Astrocyte (in vitro differentiated cells and primary cell): ENCODE measurements around the gene COX8A. TPM values are rescaled to one million over a fixed set of nuclear protein-coding genes. Genes with fewer than 3 reads are reported as not detected.

ENCODE experiments used
- DNase-seq: peaks from one replicate; pipeline ENCODE4 v3.0.0-alpha.2; 2010; ENCODE audit warnings: low read depth
- FAIRE-seq: peaks from 2 replicates; lab custom pipeline; 2011; peaks lifted over from hg19 to GRCh38; lab: Jason Lieb, UNC
- H2AFZ ChIP-seq: 2 replicates; pipeline ENCODE4 v1.6.0; 2012; ENCODE audit warnings: low read depth, low read length, inconsistent platforms
- H3K27ac ChIP-seq: 2 replicates; pipeline ENCODE4 v1.5.1; 2011; ENCODE audit warnings: low read depth, low read length, inconsistent platforms
- H3K27me3 ChIP-seq: 2 replicates; pipeline ENCODE4 v1.6.0; 2011; ENCODE audit warnings: low read length, inconsistent platforms; ENCODE audit not compliant: insufficient read depth
- H3K36me3 ChIP-seq: 2 replicates; pipeline ENCODE4 v1.5.1; 2011; ENCODE audit warnings: low read length, inconsistent platforms; ENCODE audit not compliant: insufficient read depth
- H3K4me1 ChIP-seq: 2 replicates; pipeline ENCODE4 v1.5.1; 2011; ENCODE audit warnings: low read length, inconsistent platforms; ENCODE audit not compliant: insufficient read depth
- H3K4me2 ChIP-seq: 2 replicates; pipeline ENCODE4 v1.6.0; 2012; ENCODE audit warnings: low read length, inconsistent platforms
- H3K4me3 ChIP-seq: 2 replicates; pipeline ENCODE4 v1.5.1; 2011; ENCODE audit warnings: low read depth, mild to moderate bottlenecking, low read length, inconsistent platforms; ENCODE audit not compliant: insufficient read depth
- H3K79me2 ChIP-seq: 2 replicates; pipeline ENCODE4 v1.6.0; 2012; ENCODE audit warnings: mild to moderate bottlenecking, low read length, inconsistent platforms; ENCODE audit not compliant: insufficient read depth
- H3K9ac ChIP-seq: 2 replicates; pipeline ENCODE4 v1.6.0; 2012; ENCODE audit warnings: mild to moderate bottlenecking, low read length, inconsistent platforms
- H3K9me3 ChIP-seq: 2 replicates; pipeline ENCODE4 v1.5.1; 2012; ENCODE audit warnings: low read depth, mild to moderate bottlenecking, low read length, inconsistent platforms; ENCODE audit not compliant: insufficient read depth
- H4K20me1 ChIP-seq: 2 replicates; pipeline ENCODE4 v1.6.0; 2012; ENCODE audit warnings: low read length, inconsistent platforms; ENCODE audit not compliant: insufficient read depth
- H3K27ac Mint-ChIP-seq: one replicate; pipeline ENCODE4 v1.8.0; 2021; ENCODE audit warnings: mild to moderate bottlenecking, mixed read lengths; ENCODE audit not compliant: unreplicated experiment
- H3K27me3 Mint-ChIP-seq: one replicate; pipeline ENCODE4 v1.8.0; 2021; ENCODE audit warnings: low read depth, mixed read lengths; ENCODE audit not compliant: unreplicated experiment
- H3K36me3 Mint-ChIP-seq: one replicate; pipeline ENCODE4 v1.8.0; 2021; ENCODE audit warnings: low read depth, mixed read lengths; ENCODE audit not compliant: unreplicated experiment
- H3K4me1 Mint-ChIP-seq: one replicate; pipeline ENCODE4 v1.8.0; 2021; ENCODE audit warnings: low read depth, mixed read lengths; ENCODE audit not compliant: unreplicated experiment
- H3K4me3 Mint-ChIP-seq: one replicate; pipeline ENCODE4 v1.8.0; 2021; ENCODE audit warnings: mild to moderate bottlenecking, moderate library complexity, mixed read lengths; ENCODE audit not compliant: unreplicated experiment
- H3K9me3 Mint-ChIP-seq: one replicate; pipeline ENCODE4 v1.8.0; 2021; ENCODE audit warnings: mild to moderate bottlenecking, mixed read lengths; ENCODE audit not compliant: unreplicated experiment
- EZH2 ChIP-seq: IDR thresholded peaks from 2 replicates; pipeline ENCODE4 v1.6.1; 2012; ENCODE audit warnings: mild to moderate bottlenecking, low read length, inconsistent platforms; ENCODE audit not compliant: insufficient read depth
- total RNA-seq: library from RNA; stranded (reverse); gene quantifications from 2 replicates; pipeline ENCODE4 v1.2.1, GENCODE V29; 2021
- TF ChIP-seq, protein P1 (sequence below): IDR thresholded peaks from 2 replicates; pipeline ENCODE4 v1.5.1; 2011; ENCODE audit warnings: low read depth, mild to moderate bottlenecking, inconsistent platforms, low read length, moderate library complexity; ENCODE audit not compliant: insufficient read depth

COX8A gene
- total RNA-seq, 1 donor from 2014 or later = 274 TPM

DNA sequence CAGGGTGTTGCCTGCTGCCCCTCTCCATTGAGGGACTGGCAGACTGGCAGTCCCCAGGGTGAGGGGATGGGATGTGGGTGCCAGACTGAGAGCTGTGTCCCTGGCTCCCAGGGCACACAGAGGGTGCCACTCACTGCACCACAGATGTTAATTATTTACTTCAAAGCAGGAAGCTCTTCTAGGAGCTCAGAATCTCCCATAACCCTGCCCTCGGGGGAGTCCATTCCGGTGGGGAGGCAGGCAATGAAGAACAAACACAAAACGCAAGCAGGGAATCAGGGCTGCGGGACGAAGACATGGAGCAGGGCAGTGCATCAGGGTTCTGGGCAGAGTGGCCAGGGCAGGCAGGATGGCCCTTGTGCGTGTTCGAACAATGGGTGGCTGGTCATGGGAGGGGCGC is 37.0 kb downstream of the COX8A start:
- H3K4me3 Mint-ChIP-seq = no peak overlapping the region
- H3K4me3 ChIP-seq = no peak overlapping the region
- H3K4me1 Mint-ChIP-seq = peaks cover 5% of the 10 kb centered on the region
- no peak overlapping the region for H3K27ac Mint-ChIP-seq
- H3K27me3 Mint-ChIP-seq = peaks cover 49% of the 10 kb centered on the region
- peaks cover 10% of the 10 kb centered on the region for H4K20me1 ChIP-seq
- DNase-seq (no peak), FAIRE-seq (no peak)
- H3K36me3 ChIP-seq = no peaks in the 10 kb centered on the region
- no peak overlapping the region for H2AFZ ChIP-seq
- no peaks in the 10 kb centered on the region for H3K79me2 ChIP-seq
- no peak overlapping the region for H3K4me2 ChIP-seq
- peaks cover 5% of the 10 kb centered on the region for H3K27me3 ChIP-seq
- H3K9me3 Mint-ChIP-seq = no peaks in the 10 kb centered on the region
- no peak overlapping the region for H3K9ac ChIP-seq
- peaks cover 13% of the 10 kb centered on the region for H3K4me1 ChIP-seq
- TF ChIP-seq EZH2 = no peak
- TF ChIP-seq, protein P1, sequence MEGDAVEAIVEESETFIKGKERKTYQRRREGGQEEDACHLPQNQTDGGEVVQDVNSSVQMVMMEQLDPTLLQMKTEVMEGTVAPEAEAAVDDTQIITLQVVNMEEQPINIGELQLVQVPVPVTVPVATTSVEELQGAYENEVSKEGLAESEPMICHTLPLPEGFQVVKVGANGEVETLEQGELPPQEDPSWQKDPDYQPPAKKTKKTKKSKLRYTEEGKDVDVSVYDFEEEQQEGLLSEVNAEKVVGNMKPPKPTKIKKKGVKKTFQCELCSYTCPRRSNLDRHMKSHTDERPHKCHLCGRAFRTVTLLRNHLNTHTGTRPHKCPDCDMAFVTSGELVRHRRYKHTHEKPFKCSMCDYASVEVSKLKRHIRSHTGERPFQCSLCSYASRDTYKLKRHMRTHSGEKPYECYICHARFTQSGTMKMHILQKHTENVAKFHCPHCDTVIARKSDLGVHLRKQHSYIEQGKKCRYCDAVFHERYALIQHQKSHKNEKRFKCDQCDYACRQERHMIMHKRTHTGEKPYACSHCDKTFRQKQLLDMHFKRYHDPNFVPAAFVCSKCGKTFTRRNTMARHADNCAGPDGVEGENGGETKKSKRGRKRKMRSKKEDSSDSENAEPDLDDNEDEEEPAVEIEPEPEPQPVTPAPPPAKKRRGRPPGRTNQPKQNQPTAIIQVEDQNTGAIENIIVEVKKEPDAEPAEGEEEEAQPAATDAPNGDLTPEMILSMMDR = no peak
- H3K36me3 Mint-ChIP-seq = peaks cover 3% of the 10 kb centered on the region
- H3K27ac ChIP-seq = no peak overlapping the region
- H3K9me3 ChIP-seq = no peaks in the 10 kb centered on the region

DNA sequence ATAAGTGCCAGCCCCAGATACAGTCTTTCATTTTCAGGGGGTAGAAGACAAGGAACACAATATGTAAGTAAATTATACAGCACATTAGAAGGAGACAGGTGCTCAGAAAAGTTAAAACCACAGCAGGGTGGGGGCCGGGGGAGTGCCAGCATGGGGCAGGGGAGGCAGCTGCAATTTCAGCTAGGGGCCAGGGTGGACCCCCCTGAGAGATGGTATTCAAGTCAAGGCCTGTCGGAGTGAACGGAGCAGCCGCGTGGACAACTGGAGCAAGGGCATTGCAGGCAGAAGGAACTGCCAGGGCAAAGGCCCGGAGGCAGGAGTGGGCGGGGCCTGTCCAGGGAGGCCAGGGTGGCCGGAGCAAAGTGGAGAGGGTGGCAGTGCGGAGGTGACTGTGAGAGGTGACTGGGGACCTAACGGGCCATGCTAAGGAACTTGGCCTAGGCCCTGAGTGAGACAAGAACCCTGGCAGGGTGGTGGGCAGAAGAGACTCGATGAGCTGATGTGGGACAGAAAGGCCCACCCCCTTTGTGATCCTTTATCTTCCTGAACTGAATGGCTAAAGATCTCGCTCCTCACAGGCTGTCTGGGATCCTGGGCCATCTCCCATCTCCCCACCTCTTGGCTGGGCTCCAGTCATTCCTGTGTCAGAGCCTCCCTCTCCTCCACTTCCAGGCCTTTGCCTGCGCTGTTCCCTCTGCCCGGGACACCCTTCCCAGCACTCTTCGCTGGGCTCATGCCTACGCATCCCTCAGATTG is 38.9 kb downstream of the COX8A start:
- Histone ChIP-seq H3K4me2 (no peak overlapping the region), H3K36me3 (no peaks in the 10 kb centered on the region), H3K27ac (no peak overlapping the region), H2AFZ (no peak overlapping the region), H3K4me1 (no peaks in the 10 kb centered on the region), H3K27me3 (peaks cover 9% of the 10 kb centered on the region), H3K4me3 (no peak overlapping the region), H3K9me3 (no peaks in the 10 kb centered on the region), H3K79me2 (no peaks in the 10 kb centered on the region), H4K20me1 (peaks cover 12% of the 10 kb centered on the region), H3K9ac (no peak overlapping the region)
- Mint-ChIP-seq H3K27ac (no peak overlapping the region), H3K9me3 (no peaks in the 10 kb centered on the region), H3K4me3 (no peak overlapping the region), H3K27me3 (peaks cover 38% of the 10 kb centered on the region), H3K36me3 (no peaks in the 10 kb centered on the region), H3K4me1 (no peaks in the 10 kb centered on the region)
- FAIRE-seq (no peak), DNase-seq (no peak)
- TF ChIP-seq, protein P1 = no peak
- no peak for TF ChIP-seq EZH2

DNA sequence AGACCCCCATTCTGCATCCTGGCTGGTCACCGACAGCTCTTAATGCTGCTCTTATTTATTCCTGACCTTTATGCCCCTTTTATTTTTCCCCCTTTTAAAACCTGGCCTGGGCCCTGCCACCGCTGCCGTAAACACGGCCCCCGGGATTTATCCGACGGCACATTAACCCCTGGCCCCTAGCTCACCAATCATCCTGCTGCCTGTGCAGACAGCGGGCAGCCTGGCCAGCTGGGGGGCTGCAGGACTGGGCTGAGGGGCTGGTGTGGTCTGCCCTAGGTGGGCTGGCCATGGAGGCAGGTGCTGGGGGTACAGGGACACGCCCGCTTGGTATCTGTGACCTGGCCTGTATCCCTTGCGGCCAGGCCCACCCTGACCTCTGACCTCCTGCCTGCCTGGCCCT is 39.9 kb downstream of the COX8A start:
- H3K4me1 Mint-ChIP-seq = no peaks in the 10 kb centered on the region
- peaks cover 9% of the 10 kb centered on the region for H3K27me3 ChIP-seq

More for the DNA sequence above, 39.9 kb downstream of the COX8A start:
- Mint-ChIP-seq H3K36me3 (no peaks in the 10 kb centered on the region), H3K4me3 (no peak overlapping the region), H3K9me3 (no peaks in the 10 kb centered on the region), H3K27ac (no peak overlapping the region), H3K27me3 (peaks cover 36% of the 10 kb centered on the region)
- Histone ChIP-seq H3K4me2 (no peak overlapping the region), H3K9ac (no peak overlapping the region), H3K9me3 (no peaks in the 10 kb centered on the region), H3K27ac (no peak overlapping the region), H3K4me1 (no peaks in the 10 kb centered on the region), H2AFZ (no peak overlapping the region), H4K20me1 (peaks cover 12% of the 10 kb centered on the region), H3K4me3 (no peak overlapping the region), H3K36me3 (no peaks in the 10 kb centered on the region), H3K79me2 (no peaks in the 10 kb centered on the region)
- no peak for TF ChIP-seq EZH2
- DNase-seq (no peak), FAIRE-seq (no peak)
